Mesothelial cell of epicardium (in vitro differentiated cells): Measurements from ENCODE around the gene GID4. TPM values are rescaled to one million over a fixed set of nuclear protein-coding genes. Genes with fewer than 3 reads are reported as not detected.

ENCODE experiments used
- DNase-seq, 2 experiments: peaks; one replicate each; pipeline ENCODE4 v3.0.0; 2021; ENCODE audit warnings: low spot score in 2 of 2; ENCODE audit not compliant: unreplicated experiment in 2 of 2
- H3K27ac Mint-ChIP-seq: 2 replicates; pipeline ENCODE4 v1.8.0; 2021; ENCODE audit warnings: mixed read lengths
- H3K27me3 Mint-ChIP-seq: 2 replicates; pipeline ENCODE4 v1.8.0; 2021; ENCODE audit warnings: low read depth, mixed read lengths
- H3K36me3 Mint-ChIP-seq: 2 replicates; pipeline ENCODE4 v1.8.0; 2021; ENCODE audit warnings: mixed read lengths
- H3K4me1 Mint-ChIP-seq: 2 replicates; pipeline ENCODE4 v1.8.0; 2021; ENCODE audit warnings: mixed read lengths
- H3K4me3 Mint-ChIP-seq: 2 replicates; pipeline ENCODE4 v1.8.0; 2021; ENCODE audit warnings: mild to moderate bottlenecking, moderate library complexity, mixed read lengths
- H3K9me3 Mint-ChIP-seq: 2 replicates; pipeline ENCODE4 v1.8.0; 2021; ENCODE audit warnings: mixed read lengths
- CTCF ChIP-seq: fragments of 200-600 bp; sonication (generic); IDR thresholded peaks from one replicate; pipeline ENCODE4 v1.5.0; 2021; ENCODE audit warnings: antibody characterized with exemption; ENCODE audit not compliant: unreplicated experiment
- total RNA-seq: library from RNA; stranded (reverse); gene quantifications from 3 replicates; pipeline ENCODE4 v1.2.1, GENCODE V29; 2021

Gene GID4
- total RNA-seq = 10.8 to 12.2 TPM (median 11.3 TPM) in 3 replicates

GRCh38 chr17:18038861-18039534, at the start of gene GID4, which contains the start of gene ATPAF2:
Gene GID4, plus strand, starts transcription at chr17:18039408. Its CDS starts 57 bp downstream, at chr17:18039465.
Gene ATPAF2, minus strand, starts transcription at chr17:18039168. Its CDS starts 155 bp downstream, at chr17:18039013.
- Mint-ChIP-seq H3K27me3 (no peaks in the 10 kb centered on the region), H3K4me3 (peak within 1 kb of the TSS; percentile 93), H3K4me1 (peaks cover 45% of the 10 kb centered on the region), H3K27ac (peak within 1 kb of the TSS; percentile 93), H3K36me3 (no peaks in the 10 kb centered on the region), H3K9me3 (no peaks in the 10 kb centered on the region)
- TF ChIP-seq CTCF = no peak
- peak; percentile 99 for DNase-seq

GRCh38 chr17:17989618-17990017, 49.6 kb upstream of the GID4 start:
- H3K9me3 Mint-ChIP-seq = no peaks in the 10 kb centered on the region
- H3K27ac Mint-ChIP-seq = no peak overlapping the region
- no peak overlapping the region for H3K4me3 Mint-ChIP-seq
- DNase-seq = no peak
- TF ChIP-seq CTCF = no peak
- peaks cover 10% of the 10 kb centered on the region for H3K4me1 Mint-ChIP-seq
- H3K36me3 Mint-ChIP-seq = no peaks in the 10 kb centered on the region
- H3K27me3 Mint-ChIP-seq = no peaks in the 10 kb centered on the region

GRCh38 chr17:17990282-17990681, 48.9 kb upstream of the GID4 start:
- H3K27me3 Mint-ChIP-seq = no peaks in the 10 kb centered on the region
- H3K4me1 Mint-ChIP-seq = peaks cover 16% of the 10 kb centered on the region

GRCh38 chr17:17993366-17993765, 45.8 kb upstream of the GID4 start:
- Mint-ChIP-seq H3K4me3 (no peak overlapping the region), H3K36me3 (no peaks in the 10 kb centered on the region), H3K4me1 (peaks cover 16% of the 10 kb centered on the region), H3K9me3 (no peaks in the 10 kb centered on the region), H3K27me3 (no peaks in the 10 kb centered on the region), H3K27ac (peak overlapping the region; percentile 39)
- no peak for TF ChIP-seq CTCF
- DNase-seq = no peak

More at GRCh38 chr17:17990282-17990681, 48.9 kb upstream of the GID4 start:
- H3K27ac Mint-ChIP-seq = no peak overlapping the region
- no peak overlapping the region for H3K4me3 Mint-ChIP-seq
- DNase-seq = no peak
- TF ChIP-seq CTCF = no peak
- no peaks in the 10 kb centered on the region for H3K36me3 Mint-ChIP-seq
- no peaks in the 10 kb centered on the region for H3K9me3 Mint-ChIP-seq

GRCh38 chr17:17993852-17994251, 45.4 kb upstream of the GID4 start:
- Mint-ChIP-seq H3K4me1 (peaks cover 16% of the 10 kb centered on the region), H3K27ac (no peak overlapping the region), H3K36me3 (no peaks in the 10 kb centered on the region), H3K9me3 (no peaks in the 10 kb centered on the region), H3K4me3 (no peak overlapping the region), H3K27me3 (no peaks in the 10 kb centered on the region)
- TF ChIP-seq CTCF = no peak
- no peak for DNase-seq
